Fibroblast of lung (primary cell): ENCODE measurements around the gene GTF3C2.

Source experiments
- EZH2 ChIP-seq: IDR thresholded peaks from 2 replicates; pipeline ENCODE4 v1.5.1; 2012; ENCODE audit warnings: low read length, control low read depth, mild to moderate bottlenecking; ENCODE audit errors: missing control alignments
- TF ChIP-seq, protein P1 (sequence below), 2 donors: IDR thresholded peaks in 1 of 2; conservative IDR thresholded peaks in 1 of 2; 1 replicate in 1 of 2; 2 replicates in 1 of 2; pipeline ENCODE4 v1.5.1; 2011 to 2012; ENCODE audit warnings: low read length in 2 of 2, control low read depth in 1 of 2, inconsistent platforms in 1 of 2, low read depth in 1 of 2, mild to moderate bottlenecking in 1 of 2

GRCh38 chr2:27400348-27401135 lies 44.0 kb upstream of the GTF3C2 start:
- TF ChIP-seq, protein P1, sequence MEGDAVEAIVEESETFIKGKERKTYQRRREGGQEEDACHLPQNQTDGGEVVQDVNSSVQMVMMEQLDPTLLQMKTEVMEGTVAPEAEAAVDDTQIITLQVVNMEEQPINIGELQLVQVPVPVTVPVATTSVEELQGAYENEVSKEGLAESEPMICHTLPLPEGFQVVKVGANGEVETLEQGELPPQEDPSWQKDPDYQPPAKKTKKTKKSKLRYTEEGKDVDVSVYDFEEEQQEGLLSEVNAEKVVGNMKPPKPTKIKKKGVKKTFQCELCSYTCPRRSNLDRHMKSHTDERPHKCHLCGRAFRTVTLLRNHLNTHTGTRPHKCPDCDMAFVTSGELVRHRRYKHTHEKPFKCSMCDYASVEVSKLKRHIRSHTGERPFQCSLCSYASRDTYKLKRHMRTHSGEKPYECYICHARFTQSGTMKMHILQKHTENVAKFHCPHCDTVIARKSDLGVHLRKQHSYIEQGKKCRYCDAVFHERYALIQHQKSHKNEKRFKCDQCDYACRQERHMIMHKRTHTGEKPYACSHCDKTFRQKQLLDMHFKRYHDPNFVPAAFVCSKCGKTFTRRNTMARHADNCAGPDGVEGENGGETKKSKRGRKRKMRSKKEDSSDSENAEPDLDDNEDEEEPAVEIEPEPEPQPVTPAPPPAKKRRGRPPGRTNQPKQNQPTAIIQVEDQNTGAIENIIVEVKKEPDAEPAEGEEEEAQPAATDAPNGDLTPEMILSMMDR (conservative IDR thresholded peaks at IDR 0.05 in 1 of 2, IDR thresholded peaks at IDR 0.05 in 1 of 2; ENCODE audit: low read depth in 1 of 2, low read length in 2 of 2): no peak
- no peak for TF ChIP-seq EZH2
